ENCODE results near the gene LSG1. TPM values are rescaled to one million over a fixed set of nuclear protein-coding genes. Genes with fewer than 3 reads are reported as not detected.

Gene LSG1
- total and polyA plus RNA-seq, 2 of the 13 experiments (the other 11 are each of a cell fraction or from before 2014, with no cell fraction given), result 21.4 to 32.1 TPM

DNA sequence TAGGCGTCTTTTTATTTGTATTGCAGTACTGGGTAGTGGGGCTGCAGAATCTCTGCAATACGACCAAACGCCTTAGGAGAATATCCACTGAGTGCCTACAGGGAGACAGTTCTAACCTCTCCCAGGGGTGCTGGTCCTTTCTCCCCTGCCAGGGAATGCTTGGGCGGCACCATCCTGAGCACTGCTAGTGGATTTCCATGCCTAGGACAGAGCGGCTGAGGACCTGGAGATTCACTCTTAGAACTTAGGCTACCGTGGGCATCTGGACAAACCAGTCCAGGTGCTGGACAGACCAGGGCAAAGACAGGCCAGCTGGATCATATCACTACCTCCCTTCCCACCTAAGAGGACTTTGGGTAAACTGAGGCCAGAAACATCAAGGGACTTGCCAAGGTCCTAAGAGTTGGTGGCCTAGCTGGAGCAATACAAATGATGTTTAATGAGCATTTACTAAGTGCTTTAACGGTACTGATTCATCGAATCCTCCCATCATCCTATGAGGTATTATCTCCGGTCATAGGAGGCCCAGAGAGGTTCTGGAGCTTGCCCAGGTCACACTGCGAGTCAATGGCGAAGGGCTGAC is 39.7 kb downstream of the LSG1 start:
- in situ Hi-C loops (cut with HindIII; ENCODE audit: extremely low pct_ligation_motif_present, low pct_unique_long_range_greater_than_20kb) (no loop called here), intact Hi-C loops (cut with micrococcal nuclease; ENCODE audit: unreplicated experiment) (no loop called here)
- Histone ChIP-seq H3K4me1 (ENCODE audit: insufficient read depth, low read length) (peaks cover 7% of the 10 kb centered on the region), H3K27me3 (ENCODE audit: control insufficient read depth in 1 of 2, insufficient read depth in 2 of 2, low read length in 2 of 2) (no peaks in the 10 kb centered on the region), H3K4me2 (ENCODE audit: low read depth, low read length) (peak overlapping the region; percentile 78), H3K27ac (ENCODE audit: extremely low read length, insufficient read depth, low read length) (no peak overlapping the region), H2AFZ (ENCODE audit: low read length) (no peak overlapping the region), H3K9me3 (ENCODE audit: low read length) (no peaks in the 10 kb centered on the region; the same call in 1 of the 2 replicates), H4K20me1 (ENCODE audit: insufficient read depth, low read length) (no peaks in the 10 kb centered on the region), H3K79me2 (ENCODE audit: insufficient read depth, low read length) (no peaks in the 10 kb centered on the region), H3K36me3 (replicated peaks in 1 of 2; ENCODE audit: control insufficient read depth in 1 of 2, insufficient read depth in 2 of 2, low read length in 2 of 2) (peaks cover 2 to 12% of the 10 kb centered on the region in 2 experiments; a peak in 3 of 5 replicates), H3K4me3 (replicated peaks in 1 of 3; ENCODE audit: insufficient read depth in 1 of 3, low read depth in 2 of 3, low read length in 3 of 3) (peak overlapping the region; percentile 73 to 87 (median 85)), H3K9ac (ENCODE audit: insufficient read depth, low read depth, low read length) (peak overlapping the region; percentile 71)
- ChIA-PET POLR2A (interaction anchor here (1.0 kb wide), 1 partner anchor 11 kb away, joined by 3 read pairs; no protein-coding TSS in a partner anchor), CTCF (ENCODE audit: low intra/inter-chr PET ratio, low total read pairs) (no interaction called here)
- BruUV-seq (replicated peaks), result TSS peak; percentile 74
- 45% methylated on average over 8 of the region's 11 CpGs for WGBS (ENCODE audit: low lambda C conversion rate)
- no peak for FAIRE-seq
- no peak for DNase-seq (ENCODE audit: low spot score)
- ATAC-seq, result no peak
- no peak for TF ChIP-seq ZNF556 (CRISPR knock-in tag; IDR thresholded peaks at IDR 0.05; ENCODE audit: borderline replicate concordance)
- TF ChIP-seq, protein P1, sequence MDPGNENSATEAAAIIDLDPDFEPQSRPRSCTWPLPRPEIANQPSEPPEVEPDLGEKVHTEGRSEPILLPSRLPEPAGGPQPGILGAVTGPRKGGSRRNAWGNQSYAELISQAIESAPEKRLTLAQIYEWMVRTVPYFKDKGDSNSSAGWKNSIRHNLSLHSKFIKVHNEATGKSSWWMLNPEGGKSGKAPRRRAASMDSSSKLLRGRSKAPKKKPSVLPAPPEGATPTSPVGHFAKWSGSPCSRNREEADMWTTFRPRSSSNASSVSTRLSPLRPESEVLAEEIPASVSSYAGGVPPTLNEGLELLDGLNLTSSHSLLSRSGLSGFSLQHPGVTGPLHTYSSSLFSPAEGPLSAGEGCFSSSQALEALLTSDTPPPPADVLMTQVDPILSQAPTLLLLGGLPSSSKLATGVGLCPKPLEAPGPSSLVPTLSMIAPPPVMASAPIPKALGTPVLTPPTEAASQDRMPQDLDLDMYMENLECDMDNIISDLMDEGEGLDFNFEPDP (CRISPR knock-in tag; conservative IDR thresholded peaks at IDR 0.05), result no peak
- no peak for TF ChIP-seq ZNF317 (CRISPR knock-in tag; IDR thresholded peaks at IDR 0.05)
- no peak for TF ChIP-seq SSRP1 (CRISPR knock-in tag; IDR thresholded peaks at IDR 0.05)
- TF ChIP-seq, protein P2, sequence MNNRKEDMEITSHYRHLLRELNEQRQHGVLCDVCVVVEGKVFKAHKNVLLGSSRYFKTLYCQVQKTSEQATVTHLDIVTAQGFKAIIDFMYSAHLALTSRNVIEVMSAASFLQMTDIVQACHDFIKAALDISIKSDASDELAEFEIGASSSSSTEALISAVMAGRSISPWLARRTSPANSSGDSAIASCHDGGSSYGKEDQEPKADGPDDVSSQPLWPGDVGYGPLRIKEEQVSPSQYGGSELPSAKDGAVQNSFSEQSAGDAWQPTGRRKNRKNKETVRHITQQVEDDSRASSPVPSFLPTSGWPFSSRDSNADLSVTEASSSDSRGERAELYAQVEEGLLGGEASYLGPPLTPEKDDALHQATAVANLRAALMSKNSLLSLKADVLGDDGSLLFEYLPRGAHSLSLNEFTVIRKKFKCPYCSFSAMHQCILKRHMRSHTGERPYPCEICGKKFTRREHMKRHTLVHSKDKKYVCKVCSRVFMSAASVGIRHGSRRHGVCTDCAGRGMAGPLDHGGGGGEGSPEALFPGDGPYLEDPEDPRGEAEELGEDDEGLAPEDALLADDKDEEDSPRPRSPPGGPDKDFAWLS (CRISPR knock-in tag; IDR thresholded peaks at IDR 0.05; ENCODE audit: borderline replicate concordance), result no peak
- no peak for TF ChIP-seq ZSCAN29 (CRISPR knock-in tag; conservative IDR thresholded peaks at IDR 0.05)
- TF ChIP-seq ZIK1 (CRISPR knock-in tag; IDR thresholded peaks at IDR 0.05; ENCODE audit: borderline replicate concordance, low read depth), result no peak
- TF ChIP-seq, protein P3, sequence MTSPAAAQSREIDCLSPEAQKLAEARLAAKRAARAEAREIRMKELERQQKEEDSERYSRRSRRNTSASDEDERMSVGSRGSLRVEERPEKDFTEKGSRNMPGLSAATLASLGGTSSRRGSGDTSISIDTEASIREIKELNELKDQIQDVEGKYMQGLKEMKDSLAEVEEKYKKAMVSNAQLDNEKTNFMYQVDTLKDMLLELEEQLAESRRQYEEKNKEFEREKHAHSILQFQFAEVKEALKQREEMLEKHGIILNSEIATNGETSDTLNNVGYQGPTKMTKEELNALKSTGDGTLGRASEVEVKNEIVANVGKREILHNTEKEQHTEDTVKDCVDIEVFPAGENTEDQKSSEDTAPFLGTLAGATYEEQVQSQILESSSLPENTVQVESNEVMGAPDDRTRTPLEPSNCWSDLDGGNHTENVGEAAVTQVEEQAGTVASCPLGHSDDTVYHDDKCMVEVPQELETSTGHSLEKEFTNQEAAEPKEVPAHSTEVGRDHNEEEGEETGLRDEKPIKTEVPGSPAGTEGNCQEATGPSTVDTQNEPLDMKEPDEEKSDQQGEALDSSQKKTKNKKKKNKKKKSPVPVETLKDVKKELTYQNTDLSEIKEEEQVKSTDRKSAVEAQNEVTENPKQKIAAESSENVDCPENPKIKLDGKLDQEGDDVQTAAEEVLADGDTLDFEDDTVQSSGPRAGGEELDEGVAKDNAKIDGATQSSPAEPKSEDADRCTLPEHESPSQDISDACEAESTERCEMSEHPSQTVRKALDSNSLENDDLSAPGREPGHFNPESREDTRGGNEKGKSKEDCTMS (CRISPR knock-in tag; conservative IDR thresholded peaks at IDR 0.05), result no peak
- no peak for TF ChIP-seq SRSF4 (IDR thresholded peaks at IDR 0.05; ENCODE audit: low read depth, low read length, poor library complexity, severe bottlenecking)
- TF ChIP-seq RAD51 (IDR thresholded peaks at IDR 0.05; ENCODE audit: borderline replicate concordance), result no peak
- TF ChIP-seq ISX (CRISPR knock-in tag; conservative IDR thresholded peaks at IDR 0.05), result no peak
- TF ChIP-seq SMC3 (IDR thresholded peaks at IDR 0.05; ENCODE audit: low read length), result no peak
- TF ChIP-seq CAMTA2 (CRISPR knock-in tag; IDR thresholded peaks at IDR 0.05; ENCODE audit: borderline replicate concordance), result no peak
- TF ChIP-seq ZNF552 (CRISPR knock-in tag; IDR thresholded peaks at IDR 0.05; ENCODE audit: borderline replicate concordance), result no peak
- TF ChIP-seq MYC (CRISPR knock-in tag; IDR thresholded peaks at IDR 0.05; ENCODE audit: borderline replicate concordance), result no peak
- TF ChIP-seq, protein P4, sequence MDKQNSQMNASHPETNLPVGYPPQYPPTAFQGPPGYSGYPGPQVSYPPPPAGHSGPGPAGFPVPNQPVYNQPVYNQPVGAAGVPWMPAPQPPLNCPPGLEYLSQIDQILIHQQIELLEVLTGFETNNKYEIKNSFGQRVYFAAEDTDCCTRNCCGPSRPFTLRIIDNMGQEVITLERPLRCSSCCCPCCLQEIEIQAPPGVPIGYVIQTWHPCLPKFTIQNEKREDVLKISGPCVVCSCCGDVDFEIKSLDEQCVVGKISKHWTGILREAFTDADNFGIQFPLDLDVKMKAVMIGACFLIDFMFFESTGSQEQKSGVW (CRISPR knock-in tag; IDR thresholded peaks at IDR 0.05; ENCODE audit: borderline replicate concordance), result no peak
- TF ChIP-seq ZNF703 (CRISPR knock-in tag; IDR thresholded peaks at IDR 0.05; ENCODE audit: borderline replicate concordance), result no peak
- TF ChIP-seq ZNF337 (CRISPR knock-in tag; IDR thresholded peaks at IDR 0.05; ENCODE audit: borderline replicate concordance, low read depth), result no peak

All from HepG2 (cell line).